NK-92 (cell line): Measurements from ENCODE around the gene PMIS2.
"Not testable (repeated sequence)": the region's sequence is repeated elsewhere in the genome, so short reads cannot be mapped to it uniquely, and the experiment has no call there.

Experiments
- DNase-seq: peaks from one replicate; lab custom pipeline; 2025; ENCODE audit not compliant: unreplicated experiment; lab: John Stamatoyannopoulos, UW

Gene PMIS2

GRCh38 chr19:35587321-35587720 lies 1.3 kb downstream of the PMIS2 start:
- no peak for DNase-seq

DNA sequence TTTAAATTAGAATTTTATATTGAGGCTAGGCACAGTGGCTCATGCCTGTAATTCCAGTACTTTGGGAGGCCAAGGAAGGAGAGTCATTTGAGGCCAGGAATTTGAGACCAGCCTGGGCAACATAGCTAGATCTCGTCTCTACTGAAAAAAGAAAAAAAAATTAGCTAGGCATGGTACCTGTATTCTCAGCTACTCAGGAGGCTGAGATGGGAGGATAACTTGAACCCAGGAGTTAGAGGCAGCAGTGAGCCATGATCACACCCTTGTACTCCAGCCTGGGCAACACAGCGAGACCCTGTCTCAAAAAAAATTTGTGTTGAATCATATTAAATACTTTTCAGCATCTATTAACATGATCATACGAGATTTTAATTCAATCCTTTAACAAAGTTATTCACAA lies 4.9 kb downstream of the PMIS2 start:
- DNase-seq, result no peak

DNA sequence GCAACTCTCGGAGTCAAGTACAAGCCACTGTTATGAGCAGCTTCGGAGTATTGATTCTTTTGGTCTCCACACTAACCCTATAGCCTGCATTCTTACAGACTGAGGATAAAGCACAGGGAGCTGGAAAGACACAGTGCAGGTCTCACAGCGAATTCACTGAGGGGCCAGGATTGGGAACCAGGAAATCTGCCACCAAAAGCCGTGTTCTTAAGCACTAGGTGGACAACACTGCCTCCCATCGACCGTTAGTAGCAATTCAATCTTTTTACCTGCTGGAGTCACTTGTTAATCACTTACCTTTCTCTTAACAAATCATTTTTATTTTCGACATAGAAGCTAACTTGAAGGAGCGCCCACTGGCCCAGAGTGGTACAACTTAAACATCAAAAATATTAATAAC lies 6.3 kb downstream of the PMIS2 start:
- DNase-seq, result no peak

DNA sequence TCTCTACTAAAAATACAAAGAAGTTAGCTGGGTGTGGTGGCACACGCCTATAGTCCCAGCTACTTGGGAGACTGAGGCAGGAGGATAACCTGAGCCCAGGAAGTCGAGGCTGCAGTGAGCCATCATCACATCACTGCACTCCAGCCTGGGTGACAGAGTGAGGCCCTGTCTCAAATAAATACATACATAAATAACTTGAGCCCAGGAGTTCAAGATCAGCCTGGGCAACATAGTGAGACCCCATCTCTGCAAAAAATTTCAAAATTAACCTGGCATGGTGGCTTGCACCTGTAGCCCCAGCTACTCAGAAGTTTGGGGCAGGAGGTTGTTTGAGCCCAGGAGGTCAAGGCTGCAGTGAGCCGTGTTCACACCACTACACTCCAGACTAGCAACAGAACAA lies 9.1 kb downstream of the PMIS2 start:
- not testable (repeated sequence) for DNase-seq

GRCh38 chr19:35595928-35596327 lies 10.0 kb downstream of the PMIS2 start:
- DNase-seq, result no peak

DNA sequence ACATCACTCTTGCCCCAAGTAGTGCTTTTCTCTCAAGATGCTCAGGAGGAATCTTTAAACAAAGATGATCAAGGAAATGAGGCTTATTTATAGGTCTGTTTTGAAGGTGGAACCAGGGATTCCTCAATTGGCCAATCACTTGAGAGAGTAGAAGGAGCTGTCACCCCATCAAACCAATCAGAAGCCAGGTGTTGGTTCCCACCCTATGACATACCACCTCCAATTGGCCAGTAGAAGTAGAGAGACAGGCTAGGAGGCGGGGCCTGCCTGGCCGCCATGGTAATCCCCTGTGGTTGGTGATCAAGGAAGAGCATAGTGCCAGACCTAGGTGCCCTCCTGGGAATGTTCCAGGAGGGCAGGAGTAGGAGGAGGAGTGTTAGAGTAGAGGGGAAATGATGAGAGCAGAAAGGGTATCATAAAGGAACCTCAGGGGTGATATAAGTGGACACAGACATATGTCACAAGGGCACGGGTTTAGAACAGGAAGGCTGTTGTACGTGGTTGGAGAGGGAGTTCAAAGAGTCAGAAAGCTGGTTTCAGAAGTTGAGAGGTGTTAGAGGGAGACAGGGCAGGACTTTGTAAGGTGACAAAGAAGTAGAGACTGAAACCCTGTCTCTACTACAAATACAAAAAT lies 10.5 kb downstream of the PMIS2 start:
- no peak for DNase-seq

GRCh38 chr19:35601971-35602370 lies 16.0 kb downstream of the PMIS2 start:
- no peak for DNase-seq

DNA sequence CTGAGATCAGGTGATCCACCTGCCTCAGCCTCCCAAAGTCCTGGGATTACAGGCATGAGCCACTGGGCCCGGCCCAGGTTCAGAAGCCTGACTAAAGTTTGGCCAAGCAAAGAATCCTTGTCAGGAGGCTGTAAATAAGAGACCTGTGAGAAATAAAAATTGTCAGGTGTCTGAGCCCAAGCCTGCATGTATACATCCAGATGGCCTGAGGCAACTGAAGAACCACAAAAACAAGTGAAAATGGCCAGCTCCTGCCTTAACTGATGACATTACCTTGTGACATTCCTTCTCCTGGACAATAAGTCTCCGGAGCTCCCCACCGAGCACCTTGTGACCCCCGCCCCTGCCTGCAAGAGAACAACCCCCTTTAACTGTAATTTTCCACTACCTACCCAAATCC lies 18.5 kb downstream of the PMIS2 start:
- DNase-seq, result not testable (repeated sequence)

DNA sequence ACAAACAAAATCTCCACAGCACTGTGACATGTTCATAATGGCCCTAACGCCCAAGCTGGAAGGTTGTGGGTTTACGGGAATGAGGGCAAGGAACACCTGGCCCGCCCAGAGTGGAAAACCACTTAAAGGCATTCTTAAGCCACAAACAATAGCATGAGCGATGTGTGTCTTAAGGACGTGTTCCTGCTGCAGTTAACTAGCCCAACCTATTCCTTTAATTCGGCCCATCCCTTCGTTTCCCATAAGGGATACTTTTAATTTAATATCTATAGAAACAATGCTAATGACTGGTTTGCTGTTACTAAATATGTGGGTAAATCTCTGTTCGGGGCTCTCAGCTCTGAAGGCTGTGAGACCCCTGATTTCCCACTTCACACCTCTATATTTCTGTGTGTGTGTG lies 21.2 kb downstream of the PMIS2 start:
- not testable (repeated sequence) for DNase-seq

DNA sequence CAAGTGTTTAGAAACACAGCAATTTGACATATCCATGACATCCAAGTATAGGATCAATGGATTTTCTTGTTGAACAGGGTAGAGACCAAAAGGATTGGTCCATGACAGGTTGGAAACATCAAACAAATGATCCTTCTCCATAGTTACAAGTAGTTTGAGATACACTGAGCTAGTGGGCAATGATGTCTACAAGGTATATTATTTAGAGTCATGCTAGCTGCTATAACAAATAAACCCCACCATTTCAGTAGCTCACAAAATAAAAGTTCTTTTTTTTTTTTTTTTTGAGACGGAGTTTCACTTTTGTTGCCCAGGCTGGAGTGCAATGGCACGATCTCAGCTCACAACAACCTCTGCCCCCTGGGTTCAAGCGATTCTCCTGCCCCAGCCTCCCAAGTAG lies 21.7 kb downstream of the PMIS2 start:
- no peak for DNase-seq

GRCh38 chr19:35608251-35608650 lies 22.3 kb downstream of the PMIS2 start:
- no peak for DNase-seq

GRCh38 chr19:35609851-35610353 lies 23.9 kb downstream of the PMIS2 start:
- DNase-seq, result no peak

- DNase-seq, result no peak
Measured at GRCh38 chr19:35612224-35612558, 26.2 kb downstream of the PMIS2 start.

- DNase-seq, result peak; percentile 63
Measured at GRCh38 chr19:35612559-35613321, 26.8 kb downstream of the PMIS2 start, which contains the start of gene HAUS5. Gene HAUS5 (plus strand): TSS chr19:35612735. CDS start chr19:35612795, 60 bp downstream.

DNA sequence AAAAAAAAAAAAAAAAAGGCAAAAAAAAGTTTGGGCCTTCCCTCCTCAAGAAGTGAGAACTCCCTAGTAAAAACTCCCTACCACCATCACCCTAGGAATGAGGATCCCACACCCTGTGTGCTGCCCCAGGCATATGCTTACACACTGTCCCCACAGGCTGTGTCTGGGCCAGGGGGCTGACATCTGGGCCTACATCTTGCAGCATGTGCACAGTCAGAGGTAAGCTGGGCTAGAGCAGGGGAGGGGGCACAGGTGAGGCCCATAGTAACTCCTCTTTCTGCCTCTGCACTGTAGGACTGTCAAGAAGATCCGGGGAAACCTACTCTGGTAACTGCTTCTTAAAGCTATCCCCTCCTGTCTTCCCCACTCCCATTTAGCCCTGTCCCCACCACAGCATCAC lies 27.6 kb downstream of the PMIS2 start:
- no peak for DNase-seq

- DNase-seq, result no peak
Measured at GRCh38 chr19:35615036-35615435, 29.1 kb downstream of the PMIS2 start.

DNA sequence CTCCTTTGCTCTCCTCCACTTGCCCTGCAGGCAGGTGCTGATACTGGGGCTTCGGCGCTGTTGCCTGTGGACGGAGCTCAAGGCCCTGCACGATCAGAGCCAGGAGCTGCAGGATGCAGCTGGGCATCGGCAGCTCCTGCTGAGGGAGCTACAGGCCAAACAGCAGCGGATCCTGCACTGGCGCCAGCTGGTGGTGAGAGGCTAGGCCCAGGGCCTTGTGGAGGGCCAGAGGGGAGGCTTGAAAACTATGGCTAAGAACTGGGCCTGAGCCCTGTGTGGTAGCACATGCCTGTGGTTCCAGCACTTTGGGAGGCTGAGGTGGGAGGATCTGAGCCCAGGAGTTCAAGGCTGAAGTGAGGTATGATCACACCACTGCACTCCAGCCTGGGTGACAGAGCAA lies 32.9 kb downstream of the PMIS2 start:
- no peak for DNase-seq

DNA sequence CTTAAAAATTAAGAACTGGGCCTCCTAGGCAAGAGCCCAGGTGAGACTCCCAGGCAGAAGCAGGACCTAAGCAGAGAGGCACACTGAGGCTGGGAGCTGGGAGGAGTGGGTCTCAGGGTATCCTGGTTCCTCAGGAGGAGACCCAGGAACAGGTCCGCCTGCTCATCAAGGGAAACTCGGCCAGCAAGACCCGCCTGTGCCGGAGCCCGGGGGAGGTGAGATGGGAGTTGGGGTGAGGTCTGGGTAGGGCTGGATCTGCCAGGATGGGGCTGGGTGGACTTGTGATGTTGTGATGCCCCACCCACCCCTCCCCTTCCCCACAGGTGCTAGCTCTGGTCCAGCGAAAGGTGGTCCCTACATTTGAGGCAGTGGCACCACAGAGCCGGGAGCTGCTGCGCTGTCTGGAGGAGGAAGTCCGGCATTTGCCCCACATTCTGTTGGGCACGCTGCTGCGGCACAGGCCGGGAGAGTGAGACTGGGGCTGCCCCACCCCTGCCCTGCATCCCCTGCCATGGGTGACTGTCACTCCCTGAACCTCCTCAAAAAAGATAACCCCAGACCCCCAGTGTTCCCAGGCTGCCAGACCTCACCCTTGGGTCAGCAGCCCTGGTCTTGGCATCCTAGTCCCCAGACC lies 33.4 kb downstream of the PMIS2 start:
- DNase-seq, result no peak

DNA sequence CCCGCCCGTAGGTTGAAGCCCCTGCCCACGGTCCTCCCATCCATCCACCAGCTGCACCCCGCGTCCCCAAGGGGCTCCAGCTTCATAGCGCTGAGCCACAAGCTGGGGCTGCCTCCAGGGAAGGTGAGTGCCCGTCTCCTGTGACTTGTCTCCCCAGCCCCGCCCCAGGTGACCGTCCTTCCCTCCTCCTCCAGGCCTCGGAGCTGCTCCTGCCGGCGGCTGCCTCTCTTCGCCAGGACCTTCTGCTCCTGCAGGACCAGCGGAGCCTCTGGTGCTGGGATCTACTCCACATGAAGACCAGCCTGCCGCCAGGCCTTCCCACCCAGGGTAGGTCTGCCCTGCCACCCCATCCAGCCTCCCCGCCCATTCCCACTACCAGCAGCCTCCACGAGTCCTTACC lies 34.0 kb downstream of the PMIS2 start:
- no peak for DNase-seq

- DNase-seq, result no peak
Measured at GRCh38 chr19:35621708-35622107, 35.7 kb downstream of the PMIS2 start.

GRCh38 chr19:35622750-35623149 lies 36.8 kb downstream of the PMIS2 start:
- DNase-seq, result no peak

DNA sequence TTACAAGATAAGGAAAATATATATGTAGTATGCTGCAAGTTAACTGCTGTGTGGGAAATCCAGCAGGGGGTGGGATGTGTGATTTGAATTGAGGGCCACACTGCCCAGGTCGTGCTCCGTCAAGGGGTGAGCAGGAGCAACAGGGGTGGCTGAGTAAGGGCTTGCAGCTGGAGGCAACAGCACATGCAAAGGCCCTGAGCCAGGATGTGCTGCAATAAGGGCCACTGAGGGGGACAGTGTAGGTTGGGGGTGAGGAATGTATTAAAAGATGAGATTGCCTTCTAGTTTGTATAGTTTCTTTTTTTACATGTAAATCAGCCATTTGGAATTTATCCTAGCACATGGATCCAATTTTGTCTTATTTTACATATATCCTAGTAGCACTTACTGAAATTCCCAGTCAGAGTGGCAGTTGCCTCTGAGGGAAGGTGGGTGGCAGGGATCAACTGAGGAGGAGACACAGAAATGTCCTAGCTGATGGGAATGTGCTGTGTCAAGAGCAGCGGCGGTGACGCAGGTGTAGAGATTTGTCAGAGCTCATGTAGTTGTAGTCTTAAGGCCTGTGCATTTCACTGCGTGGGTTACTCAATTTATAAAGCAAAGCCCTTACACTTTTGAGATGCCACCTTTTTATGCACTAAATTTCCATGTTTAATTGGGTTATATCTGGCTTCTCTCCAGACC lies 37.5 kb downstream of the PMIS2 start:
- no peak for DNase-seq
